HepG2 (cell line): ENCODE results near the gene CARD19. TPM values are rescaled to one million over a fixed set of nuclear protein-coding genes. Genes with fewer than 3 reads are reported as not detected.

Source experiments
- ATAC-seq: fragments of 200-7000 bp; cut with Tn5 transposase; 3 replicates; pipeline ENCODE4 v1.9.1; 2020; ENCODE audit warnings: mild to moderate bottlenecking, moderate library complexity
- BruUV-seq: library from RNA; stranded (reverse); fragments of 400-500 nt; replicated peaks from 2 replicates; lab custom pipeline; 2021; lab: Mats Ljungman, UMichigan
- CTCF ChIA-PET: fragments of 300-600 bp; formaldehyde crosslinking; extraction: SDS; loops from one replicate; lab custom pipeline; 2021; ENCODE audit warnings: low total read pairs, inconsistent platforms, low intra/inter-chr PET ratio; lab: Yijun Ruan, JAX
- POLR2A ChIA-PET: fragments of 350-600 bp; sonication (Branson Sonifier 250); formaldehyde crosslinking; loops from one replicate; lab custom pipeline; 2020; ENCODE audit warnings: antibody characterized with exemption, inconsistent platforms; lab: Yijun Ruan, JAX
- DNase-seq: peaks from one replicate; pipeline ENCODE4 v3.0.0-alpha.2; 2015; ENCODE audit warnings: low spot score
- FAIRE-seq: peaks from 3 replicates; lab custom pipeline; 2011; peaks lifted over from hg19 to GRCh38; lab: Jason Lieb, UNC
- H2AFZ ChIP-seq: one replicate; pipeline ENCODE4 v1.6.1; 2011; ENCODE audit warnings: low read length, inconsistent platforms
- H3K27ac ChIP-seq: fragments of 300-600 bp; 3 replicates; pipeline ENCODE4 v1.8.0; 2011; ENCODE audit warnings: mixed run types, mild to moderate bottlenecking, mixed read lengths, low read length, inconsistent platforms; ENCODE audit not compliant: insufficient read depth; ENCODE audit errors: extremely low read length
- H3K27me3 ChIP-seq, 2 experiments: fragments of 200-600 bp in 1 of 2; 2 replicates in 1 of 2; 3 replicates in 1 of 2; pipeline versions ENCODE4 v1.6.0 to v1.8.0; 2011; ENCODE audit warnings: low read length in 2 of 2, mild to moderate bottlenecking in 2 of 2, moderate library complexity in 2 of 2, inconsistent platforms in 1 of 2; ENCODE audit not compliant: insufficient read depth in 2 of 2, control insufficient read depth in 1 of 2
- H3K36me3 ChIP-seq, 2 experiments: fragments of 200-600 bp in 1 of 2; replicated peaks in 1 of 2; 2 replicates in 1 of 2; 3 replicates in 1 of 2; pipeline versions ENCODE4 v1.5.1 to v1.8.0; 2011; ENCODE audit warnings: low read length in 2 of 2, inconsistent platforms in 1 of 2; ENCODE audit not compliant: insufficient read depth in 2 of 2, control insufficient read depth in 1 of 2
- H3K4me1 ChIP-seq: 2 replicates; pipeline ENCODE4 v1.5.1; 2012; ENCODE audit warnings: low read length, inconsistent platforms; ENCODE audit not compliant: insufficient read depth
- H3K4me2 ChIP-seq: 2 replicates; pipeline ENCODE4 v1.6.0; 2011; ENCODE audit warnings: low read depth, low read length, inconsistent platforms
- H3K4me3 ChIP-seq, 3 experiments: fragments of 200-600 bp in 1 of 3; sonication (generic), shearing (Covaris generic) in 1 of 3; replicated peaks in 1 of 3; 2 replicates each; pipeline ENCODE4 v1.5.1; 2011 to 2016; ENCODE audit warnings: low read length in 3 of 3, inconsistent platforms in 2 of 3, low read depth in 2 of 3, mild to moderate bottlenecking in 2 of 3, control low read depth in 1 of 3, mixed read lengths in 1 of 3; ENCODE audit not compliant: insufficient read depth in 1 of 3
- H3K79me2 ChIP-seq: one replicate; pipeline ENCODE4 v1.6.1; 2011; ENCODE audit warnings: low read length, inconsistent platforms; ENCODE audit not compliant: insufficient read depth
- H3K9ac ChIP-seq: 2 replicates; pipeline ENCODE4 v1.6.0; 2011; ENCODE audit warnings: mild to moderate bottlenecking, low read depth, low read length, inconsistent platforms; ENCODE audit not compliant: insufficient read depth
- H3K9me3 ChIP-seq: 2 replicates; pipeline ENCODE4 v1.5.1; 2012; ENCODE audit warnings: mild to moderate bottlenecking, low read length
- H4K20me1 ChIP-seq: 2 replicates; pipeline ENCODE4 v1.6.0; 2011; ENCODE audit warnings: inconsistent platforms, mild to moderate bottlenecking, low read length, moderate library complexity; ENCODE audit not compliant: insufficient read depth
- DZIP1 ChIP-seq: sonication (generic); formaldehyde crosslinking; IDR thresholded peaks from 2 replicates; pipeline ENCODE4 v1.5.0; 2020; ENCODE audit warnings: mild to moderate bottlenecking, missing genetic modification reagents
- HOXA7 ChIP-seq: sonication (generic); formaldehyde crosslinking; IDR thresholded peaks from 2 replicates; pipeline ENCODE4 v1.8.1; 2022; ENCODE audit warnings: mild to moderate bottlenecking, missing genetic modification reagents, moderate library complexity
- MAZ ChIP-seq, 2 experiments: sonication (generic) in 1 of 2; formaldehyde crosslinking in 1 of 2; IDR thresholded peaks; 2 replicates each; pipeline versions ENCODE4 v1.5.0 to v1.6.1; 2012 to 2020; ENCODE audit warnings: low read depth in 2 of 2, mild to moderate bottlenecking in 2 of 2, borderline replicate concordance in 1 of 2, improper control_type of control experiment in 1 of 2, low read length in 1 of 2, missing genetic modification reagents in 1 of 2, moderate library complexity in 1 of 2
- NCOA2 ChIP-seq: sonication (generic); formaldehyde crosslinking; IDR thresholded peaks from 2 replicates; pipeline ENCODE4 v1.8.0; 2022; ENCODE audit warnings: inconsistent platforms
- NR3C1 ChIP-seq: sonication (generic); formaldehyde crosslinking; IDR thresholded peaks from 2 replicates; pipeline ENCODE4 v1.4.0; 2020; ENCODE audit warnings: missing genetic modification reagents
- PHF21A ChIP-seq: sonication (generic); formaldehyde crosslinking; IDR thresholded peaks from 2 replicates; pipeline ENCODE4 v1.5.0; 2020; ENCODE audit warnings: mild to moderate bottlenecking, missing genetic modification reagents
- TFDP1 ChIP-seq: IDR thresholded peaks from 2 replicates; pipeline ENCODE4 v1.6.1; 2016; ENCODE audit warnings: missing compliant biosample characterization, missing genetic modification reagents, borderline replicate concordance
- WIZ ChIP-seq: sonication (generic); formaldehyde crosslinking; IDR thresholded peaks from 2 replicates; pipeline ENCODE4 v1.5.1; 2020; ENCODE audit warnings: mild to moderate bottlenecking, missing genetic modification reagents
- ZNF281 ChIP-seq: sonication (generic); formaldehyde crosslinking; IDR thresholded peaks from 2 replicates; pipeline ENCODE4 v1.4.0; 2020; ENCODE audit warnings: missing genetic modification reagents, borderline replicate concordance
- ZNF569 ChIP-seq: sonication (generic); formaldehyde crosslinking; IDR thresholded peaks from 2 replicates; pipeline ENCODE4 v1.5.0; 2020; ENCODE audit warnings: mild to moderate bottlenecking, missing genetic modification reagents, moderate library complexity, borderline replicate concordance
- whole genome bisulfite sequencing: methylation state at CpG from one replicate; pipeline ENCODE4 v1.1.6; 2017; ENCODE audit warnings: low lambda C conversion rate; 5-methylcytosine and 5-hydroxymethylcytosine counted together
- in situ Hi-C: cut with HindIII; loops from 2 replicates; pipeline ENCODE4 v1.10.0; 2017; ENCODE audit warnings: low pct_unique_long_range_greater_than_20kb; ENCODE audit not compliant: extremely low pct_ligation_motif_present
- intact Hi-C: fragments of 100-400 bp; cut with micrococcal nuclease; formaldehyde crosslinking; loops from one replicate; pipeline ENCODE4 v1.10.0; 2022; ENCODE audit not compliant: unreplicated experiment
- polyA plus RNA-seq, 8 experiments: library from polyadenylated mRNA; depleted of rRNA in 3 of 8; stranded (reverse) in 7 of 8; unstranded in 1 of 8; fragments of >200 nt; fragmentation: Illumina TruSeq in 4 of 8; extraction: Trizol in 4 of 8; gene quantifications; 2 replicates each; pipeline versions ENCODE4 v1.2.1 to v1.2.3, GENCODE V29; 2011 to 2016; ENCODE audit warnings: low read depth in 4 of 8, missing spikeins in 1 of 8, mixed read lengths in 1 of 8; ENCODE audit not compliant: insufficient read depth in 1 of 8
- total RNA-seq, 5 experiments: library from RNA; depleted of rRNA; stranded (reverse); fragments of >200 nt; fragmentation: Illumina TruSeq; extraction: Trizol; gene quantifications; 2 replicates each; pipeline ENCODE4 v1.2.3, GENCODE V29; 2016; ENCODE audit warnings: low read depth in 1 of 5
- TF ChIP-seq, protein P1 (sequence below): sonication (generic); formaldehyde crosslinking; IDR thresholded peaks from 2 replicates; pipeline ENCODE4 v1.8.0; 2023; ENCODE audit warnings: mild to moderate bottlenecking, missing genetic modification reagents

CARD19 gene
- total and polyA plus RNA-seq, 2 of the 13 experiments (the other 11 are each of a cell fraction or from before 2014, with no cell fraction given) = 18.4 to 47.2 TPM

GRCh38 chr9:93072383-93072795 is 23.6 kb upstream of the CARD19 start:
- BruUV-seq = no TSS peak
- intact Hi-C loops = no loop called here
- WGBS = 47% methylated on average over 5 of the region's 5 CpGs
- no peak for TF ChIP-seq NCOA2 (CRISPR knock-in tag)
- no peak for TF ChIP-seq DZIP1 (CRISPR knock-in tag)
- TF ChIP-seq NR3C1 (CRISPR knock-in tag) = no peak
- TF ChIP-seq, protein P1, sequence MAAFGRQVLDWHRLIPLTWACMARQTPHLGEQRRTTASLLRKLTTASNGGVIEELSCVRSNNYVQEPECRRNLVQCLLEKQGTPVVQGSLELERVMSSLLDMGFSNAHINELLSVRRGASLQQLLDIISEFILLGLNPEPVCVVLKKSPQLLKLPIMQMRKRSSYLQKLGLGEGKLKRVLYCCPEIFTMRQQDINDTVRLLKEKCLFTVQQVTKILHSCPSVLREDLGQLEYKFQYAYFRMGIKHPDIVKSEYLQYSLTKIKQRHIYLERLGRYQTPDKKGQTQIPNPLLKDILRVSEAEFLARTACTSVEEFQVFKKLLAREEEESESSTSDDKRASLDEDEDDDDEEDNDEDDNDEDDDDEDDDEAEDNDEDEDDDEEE (CRISPR knock-in tag) = no peak
- no peak for TF ChIP-seq HOXA7
- TF ChIP-seq TFDP1 (CRISPR knock-in tag) = no peak
- TF ChIP-seq ZNF281 = no peak
- TF ChIP-seq WIZ (CRISPR knock-in tag) = no peak
- TF ChIP-seq ZNF569 (CRISPR knock-in tag) = no peak
- no peak for TF ChIP-seq MAZ (IDR thresholded peaks at IDR 0.05; ENCODE audit: borderline replicate concordance, low read depth, low read length)
- TF ChIP-seq MAZ (CRISPR knock-in tag; IDR thresholded peaks at IDR 0.05; ENCODE audit: low read depth) = no peak
- no peak for TF ChIP-seq PHF21A
- H3K4me1 ChIP-seq = peaks cover 15% of the 10 kb centered on the region; the same call in 1 of the 2 replicates
- in situ Hi-C loops = no loop called here
- no peak overlapping the region for H3K9ac ChIP-seq
- POLR2A ChIA-PET = no interaction called here
- no peaks in the 10 kb centered on the region for H3K79me2 ChIP-seq
- no peaks in the 10 kb centered on the region for H3K27me3 ChIP-seq
- H3K27ac ChIP-seq = no peak overlapping the region
- DNase-seq (no peak), FAIRE-seq (no peak), ATAC-seq (no peak)
- H3K9me3 ChIP-seq = no peaks in the 10 kb centered on the region
- CTCF ChIA-PET = no interaction called here
- no peak overlapping the region for H3K4me2 ChIP-seq
- H3K36me3 ChIP-seq = no peaks in the 10 kb centered on the region
- H2AFZ ChIP-seq = no peak overlapping the region
- no peak overlapping the region for H3K4me3 ChIP-seq
- no peaks in the 10 kb centered on the region for H4K20me1 ChIP-seq
